GM19455 (cell line): ENCODE results near the gene RNF187.
"Not testable (repeated sequence)": the region's sequence is repeated elsewhere in the genome, so short reads cannot be mapped to it uniquely, and the experiment has no call there.

Experiments used
- ATAC-seq: cut with Tn5 transposase; IDR thresholded peaks from one replicate; pipeline ENCODE4 v1.9.1; 2021; ENCODE audit not compliant: unreplicated experiment

RNF187 gene

DNA sequence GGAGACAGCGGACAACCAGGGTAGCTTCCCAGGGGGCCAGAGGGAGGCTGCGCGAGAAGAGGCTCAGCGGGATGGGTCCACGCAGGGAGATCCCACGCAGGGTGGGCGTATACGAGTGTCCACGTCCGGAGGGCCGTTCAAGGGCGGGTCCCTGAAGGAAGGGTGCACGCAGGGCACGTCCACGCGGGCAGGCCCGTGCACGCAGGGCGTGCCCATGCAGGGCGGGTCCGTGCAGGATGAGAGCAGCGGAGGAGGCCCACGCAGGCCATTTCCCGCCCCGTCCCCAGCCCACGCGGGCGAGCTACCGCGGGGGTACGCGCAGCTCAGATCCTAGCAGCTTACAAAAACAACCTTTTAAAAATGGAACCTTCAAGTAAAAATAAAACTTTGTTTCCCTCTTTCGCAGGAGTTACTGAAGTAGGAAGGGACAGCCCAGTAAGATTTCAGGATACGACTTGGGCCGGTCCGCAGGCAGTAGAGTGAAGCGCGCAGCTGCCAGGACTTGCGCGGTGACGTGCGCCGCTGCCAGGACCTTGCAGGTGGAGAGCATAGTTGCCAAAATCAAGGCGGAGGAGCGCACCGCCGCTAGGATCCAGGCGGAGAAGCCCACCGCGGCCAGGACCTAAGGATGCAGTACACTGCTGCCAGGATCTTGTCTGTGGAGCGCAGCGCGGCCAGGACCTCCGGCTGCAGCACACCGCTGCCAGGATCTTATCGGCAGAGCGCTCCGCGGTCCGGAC is 416 bp upstream of the RNF187 start:
- peak; percentile 64 for ATAC-seq

- no peak for ATAC-seq
Observed at GRCh38 chr1:228488125-228488817, 1.1 kb downstream of the RNF187 start.

- no peak for ATAC-seq
Observed at GRCh38 chr1:228488818-228489674, 1.9 kb downstream of the RNF187 start.

- no peak for ATAC-seq
Observed at GRCh38 chr1:228490120-228491078, 3.2 kb downstream of the RNF187 start.

- no peak for ATAC-seq
Observed at GRCh38 chr1:228493141-228494043, 6.2 kb downstream of the RNF187 start.

DNA sequence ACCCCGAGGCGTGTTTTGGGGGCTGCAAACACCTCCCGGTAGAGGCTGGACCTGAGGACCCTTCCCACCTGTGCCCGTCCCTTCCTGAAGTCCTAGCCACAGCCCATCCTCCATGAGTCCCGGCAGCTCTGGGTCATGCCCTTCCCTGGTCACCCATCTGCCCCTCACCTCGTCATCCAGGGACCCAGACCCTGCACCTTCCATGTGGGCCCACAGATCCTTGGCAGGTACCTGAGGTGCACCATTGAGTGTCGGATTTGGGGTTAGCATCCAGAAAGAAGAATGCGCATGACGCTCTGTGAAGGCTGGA is 6.8 kb downstream of the RNF187 start:
- no peak for ATAC-seq

- ATAC-seq: no peak
Observed at GRCh38 chr1:228494391-228494790, 7.2 kb downstream of the RNF187 start.

DNA sequence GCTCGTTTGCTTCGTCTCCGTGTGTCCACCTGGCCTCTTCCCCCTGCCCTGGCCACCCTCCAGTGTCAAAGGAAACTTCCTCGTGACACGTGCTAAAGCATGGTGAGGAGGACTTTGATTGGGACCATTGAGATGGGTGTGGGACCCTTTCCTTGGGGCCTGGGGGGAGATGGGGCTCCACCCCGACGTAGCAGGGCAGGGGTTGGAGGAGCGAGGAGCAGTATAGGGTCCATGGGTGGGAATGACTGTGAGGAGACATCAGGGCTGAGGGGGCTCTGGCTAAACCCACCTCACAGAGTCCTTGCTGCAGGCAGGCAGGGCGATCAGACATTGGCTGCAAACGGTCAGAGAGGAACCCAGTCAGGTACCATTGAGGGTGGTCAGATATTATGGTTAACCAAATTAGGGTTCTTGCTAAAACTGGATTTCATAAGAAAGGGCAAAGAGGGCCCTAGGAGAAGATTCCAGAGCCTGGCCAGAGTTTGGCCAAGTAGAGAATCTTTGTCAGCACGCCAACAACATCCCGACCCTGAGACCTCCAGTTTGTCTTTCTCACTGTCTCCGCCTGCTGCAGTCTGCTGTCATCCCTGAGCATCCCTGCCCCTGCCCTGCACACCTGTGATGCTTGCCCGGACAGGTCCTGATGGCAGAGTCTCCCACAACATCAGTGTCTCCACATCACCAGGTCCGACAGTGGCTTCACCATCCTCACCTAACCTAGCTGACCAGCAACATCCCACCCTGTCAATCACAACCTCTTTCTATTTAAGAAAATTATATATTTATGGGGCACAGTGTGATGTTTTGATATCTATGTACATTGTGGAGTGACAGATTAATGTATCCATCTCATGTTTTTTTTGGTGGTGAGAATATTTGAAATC is 8.0 kb downstream of the RNF187 start:
- no peak for ATAC-seq

DNA sequence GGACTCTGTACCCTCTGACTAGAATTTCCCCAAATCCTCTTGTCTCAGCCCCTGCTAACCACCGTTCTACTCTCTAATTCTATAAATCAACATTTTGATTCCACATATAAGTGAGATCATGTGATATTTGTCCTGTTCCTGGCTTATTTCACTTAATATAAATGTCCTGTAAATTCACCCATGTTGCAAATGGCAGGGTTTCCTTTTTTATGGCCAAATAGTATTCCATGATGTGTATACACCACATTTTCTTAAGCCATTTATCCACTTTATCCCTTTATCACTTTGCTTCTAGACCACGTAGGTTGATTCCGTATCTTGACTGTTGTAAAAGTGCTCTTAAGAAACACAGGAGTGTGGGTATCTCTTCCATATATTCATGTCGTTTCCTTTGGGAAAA is 8.9 kb downstream of the RNF187 start:
- no peak for ATAC-seq

DNA sequence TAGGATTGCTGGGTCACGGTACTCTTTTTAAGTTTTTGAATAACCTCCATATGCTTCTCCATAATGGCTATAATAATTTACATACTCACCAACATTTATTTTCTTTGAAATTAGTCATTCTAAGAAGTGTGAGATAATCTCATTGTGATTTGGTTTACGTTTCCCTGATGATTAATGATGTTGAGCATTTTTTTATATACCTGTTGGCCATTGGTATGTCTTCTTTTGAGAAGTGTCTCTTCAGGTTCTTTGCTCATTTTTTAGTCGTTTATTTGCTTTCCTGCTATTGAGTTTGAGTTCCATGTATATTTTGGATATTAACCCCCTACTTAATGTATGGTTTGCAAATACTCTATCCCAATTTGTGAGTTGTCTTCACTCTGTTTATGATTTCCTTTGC is 9.3 kb downstream of the RNF187 start:
- no peak for ATAC-seq

DNA sequence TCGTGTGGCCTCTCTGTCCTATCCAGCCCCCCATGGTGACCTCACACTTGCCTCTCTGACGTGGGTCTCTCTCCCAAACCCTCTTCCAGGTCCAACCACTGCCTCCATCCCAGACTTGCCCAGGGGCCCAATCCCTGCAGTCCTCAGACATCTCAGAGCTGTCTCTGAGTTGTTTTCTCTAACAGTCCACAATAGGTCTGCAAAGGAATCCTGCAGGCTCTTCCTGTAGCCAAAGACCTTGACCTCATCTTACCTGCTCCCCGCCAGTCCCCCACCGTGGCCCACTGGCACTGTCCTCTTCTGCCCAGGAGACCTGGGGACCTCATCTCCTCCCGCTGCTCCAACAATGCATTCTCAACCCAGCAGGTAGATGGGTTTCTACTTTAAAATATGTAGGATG is 10.0 kb downstream of the RNF187 start:
- ATAC-seq: no peak

DNA sequence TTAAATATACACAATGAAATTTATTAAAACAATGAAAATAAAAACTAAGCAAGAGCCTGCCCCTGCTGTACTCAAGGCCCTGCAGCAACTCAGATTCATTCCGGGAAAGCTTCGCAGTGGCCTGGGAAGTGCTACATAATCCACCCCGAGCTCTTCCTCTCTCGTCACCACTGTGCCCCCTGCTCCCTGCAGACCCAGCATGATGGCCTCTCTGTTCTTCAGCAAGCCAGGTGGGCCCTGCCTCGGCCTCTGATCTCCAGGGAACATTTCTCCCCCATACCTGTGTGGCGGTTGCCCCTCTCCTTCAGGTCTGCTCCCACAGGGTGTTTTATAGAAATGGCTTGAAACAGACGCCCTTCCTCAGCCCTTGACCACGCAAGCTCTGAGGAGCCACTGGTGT is 10.6 kb downstream of the RNF187 start:
- no peak for ATAC-seq

- no peak for ATAC-seq
Observed at GRCh38 chr1:228500143-228500734, 13.1 kb downstream of the RNF187 start.

- ATAC-seq: peak; percentile 96
Observed at GRCh38 chr1:228500901-228501871, 14.0 kb downstream of the RNF187 start.

DNA sequence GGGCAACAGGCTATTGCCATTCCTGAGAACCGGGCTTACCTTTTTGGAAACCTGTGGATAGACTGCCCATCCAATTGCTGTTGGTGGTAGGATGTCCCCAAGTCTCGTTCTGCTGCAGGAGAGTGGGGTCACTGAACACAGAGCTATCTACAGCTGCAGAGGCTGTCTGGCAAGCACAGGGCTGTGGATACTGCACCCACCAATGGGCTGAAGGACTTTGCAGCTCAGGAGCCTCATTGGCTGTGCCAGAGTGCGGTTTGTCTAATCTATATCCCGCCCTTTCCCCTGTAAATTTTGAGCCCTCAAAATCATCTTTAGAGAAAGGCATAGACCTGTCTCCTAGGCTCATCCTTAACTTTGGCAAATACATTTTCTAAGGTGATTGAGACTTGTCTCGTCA is 15.3 kb downstream of the RNF187 start:
- no peak for ATAC-seq

DNA sequence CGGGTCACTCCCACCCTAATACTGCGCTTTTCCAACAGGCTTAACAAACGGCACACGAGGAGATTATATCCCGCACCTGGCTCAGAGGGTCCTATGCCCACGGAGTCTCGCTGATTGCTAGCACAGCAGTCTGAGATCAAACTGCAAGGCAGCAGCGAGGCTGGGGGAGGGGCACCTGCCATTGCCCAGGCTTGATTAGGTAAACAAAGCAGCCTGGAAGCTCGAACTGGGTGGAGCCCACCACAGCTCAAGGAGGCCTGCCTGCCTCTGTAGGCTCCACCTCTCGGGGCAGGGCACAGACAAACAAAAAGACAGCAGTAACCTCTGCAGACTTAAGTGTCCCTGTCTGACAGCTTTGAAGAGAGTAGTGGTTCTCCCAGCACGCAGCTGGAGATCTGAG is 18.8 kb downstream of the RNF187 start:
- ATAC-seq: not testable (repeated sequence)

DNA sequence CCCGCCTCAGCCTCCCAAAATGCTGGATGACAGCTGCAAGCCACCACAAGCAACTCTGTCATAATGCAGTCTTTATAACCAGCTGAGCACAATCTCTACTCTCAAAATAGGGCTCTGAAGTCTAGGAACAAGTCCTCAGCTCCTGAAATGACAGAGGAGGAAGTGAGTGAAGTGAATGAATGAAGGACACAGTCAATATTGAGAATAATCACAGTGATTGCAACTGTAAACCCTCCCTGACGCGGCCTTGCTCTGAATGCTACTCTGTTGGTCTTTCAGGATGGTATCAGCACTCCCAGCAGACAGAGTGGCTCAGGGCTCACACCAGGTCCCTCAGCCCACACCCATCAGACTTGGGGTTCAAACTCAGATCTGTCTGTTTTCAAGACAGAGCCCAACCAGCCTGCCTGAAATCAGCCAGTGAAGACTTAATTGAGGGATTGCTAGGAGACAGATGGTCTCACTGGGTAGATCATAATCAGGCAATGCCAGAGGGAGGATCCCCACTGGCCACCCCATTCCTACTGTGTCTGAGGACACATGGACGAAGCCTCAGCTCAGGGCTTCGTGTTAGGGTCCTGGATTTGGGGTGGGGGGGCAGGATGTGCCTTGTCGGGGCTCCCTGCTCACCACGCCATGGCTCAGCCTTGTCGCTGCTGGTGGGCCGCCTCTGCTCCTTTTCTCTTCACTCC is 20.9 kb downstream of the RNF187 start:
- no peak for ATAC-seq
